Osteoblast (primary cell): ENCODE results near the gene RBBP8NL. TPM values are rescaled to one million over a fixed set of nuclear protein-coding genes. Genes with fewer than 3 reads are reported as not detected.

Experiments
- DNase-seq: peaks from one replicate; pipeline ENCODE4 v3.0.0; 2011; ENCODE audit warnings: low spot score, mixed read lengths; ENCODE audit not compliant: insufficient read length; ENCODE audit errors: missing footprints
- H2AFZ ChIP-seq: 2 replicates; pipeline ENCODE4 v1.6.0; 2011; ENCODE audit warnings: mild to moderate bottlenecking, low read length
- H3K27ac ChIP-seq: 2 replicates; pipeline ENCODE4 v1.5.1; 2011; ENCODE audit warnings: mild to moderate bottlenecking, low read depth, low read length, moderate library complexity
- H3K27me3 ChIP-seq: 2 replicates; pipeline ENCODE4 v1.6.0; 2012; ENCODE audit warnings: mild to moderate bottlenecking, control low read depth, inconsistent platforms, low read length, moderate library complexity; ENCODE audit not compliant: insufficient read depth
- H3K36me3 ChIP-seq: 2 replicates; pipeline ENCODE4 v1.5.1; 2011; ENCODE audit warnings: mild to moderate bottlenecking, low read length, control low read depth, moderate library complexity; ENCODE audit not compliant: insufficient read depth
- H3K4me1 ChIP-seq: 2 replicates; pipeline ENCODE4 v1.5.1; 2011; ENCODE audit warnings: mild to moderate bottlenecking, low read length, control low read depth, moderate library complexity; ENCODE audit not compliant: insufficient read depth
- H3K4me2 ChIP-seq: 2 replicates; pipeline ENCODE4 v1.6.0; 2011; ENCODE audit warnings: mild to moderate bottlenecking, low read length; ENCODE audit not compliant: insufficient read depth
- H3K4me3 ChIP-seq: fragments of 200-600 bp; sonication (generic); 3 replicates; pipeline ENCODE4 v1.5.1; 2012; ENCODE audit warnings: mild to moderate bottlenecking, low read length, inconsistent platforms; ENCODE audit not compliant: insufficient read depth
- H3K79me2 ChIP-seq: 2 replicates; pipeline ENCODE4 v1.6.0; 2012; ENCODE audit warnings: mild to moderate bottlenecking, low read length, control low read depth, inconsistent platforms; ENCODE audit not compliant: insufficient read depth
- H3K9me3 ChIP-seq: 2 replicates; pipeline ENCODE4 v1.5.1; 2011; ENCODE audit warnings: low read depth, low read length, control low read depth
- H4K20me1 ChIP-seq: 2 replicates; pipeline ENCODE4 v1.6.0; 2012; ENCODE audit warnings: mild to moderate bottlenecking, low read length, control low read depth; ENCODE audit not compliant: insufficient read depth
- total RNA-seq: library from RNA; depleted of rRNA; stranded (reverse); fragments of >200 nt; gene quantifications from 2 replicates; pipeline ENCODE4 v1.2.3, GENCODE V29; 2012
- TF ChIP-seq, protein P1 (sequence below): IDR thresholded peaks from 2 replicates; pipeline ENCODE4 v1.5.1; 2011; ENCODE audit warnings: mild to moderate bottlenecking, low read depth, low read length, moderate library complexity; ENCODE audit errors: extremely low read depth

Gene RBBP8NL
- total RNA-seq, 1 donor: not detected

DNA sequence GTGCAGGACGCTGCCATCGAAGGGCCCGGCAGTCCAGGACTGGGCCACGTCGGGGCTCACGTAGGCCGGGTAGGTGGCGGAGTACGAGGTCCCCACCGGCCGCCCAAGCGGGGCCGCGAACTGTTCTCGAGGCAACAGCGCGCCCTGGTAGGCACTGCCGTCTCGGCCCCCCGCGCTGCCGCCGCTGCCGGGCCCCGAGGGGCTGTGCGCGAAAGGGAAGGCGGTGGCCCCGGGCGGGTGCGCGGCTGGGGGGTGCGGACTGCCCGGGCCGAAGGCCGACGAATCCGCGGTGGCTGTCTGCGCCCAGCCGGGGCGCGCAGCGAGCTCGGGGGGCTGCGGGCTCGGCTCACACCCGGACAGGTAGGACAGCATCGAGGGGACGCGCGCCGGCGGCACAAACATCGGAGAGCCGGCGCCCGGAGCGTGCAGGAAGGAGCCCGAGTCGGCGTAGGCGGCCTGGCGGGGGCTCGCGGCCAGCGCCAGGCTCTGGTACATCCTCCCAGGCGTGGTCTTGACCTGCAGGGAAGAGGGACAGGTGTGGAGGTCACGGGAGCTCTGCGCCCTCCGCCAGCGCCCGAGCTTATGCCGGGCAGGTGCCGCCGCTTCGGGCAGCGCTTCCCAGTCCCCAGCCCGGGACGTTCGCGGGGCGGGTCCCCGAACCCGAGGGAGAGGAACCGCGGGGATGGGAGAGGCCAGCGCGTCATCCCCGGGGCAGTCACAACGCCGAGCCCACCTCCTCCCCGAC is 47.9 kb upstream of the RBBP8NL start:
- Histone ChIP-seq H3K27me3 (peaks cover 58% of the 10 kb centered on the region), H3K4me3 (no peak overlapping the region)

DNA sequence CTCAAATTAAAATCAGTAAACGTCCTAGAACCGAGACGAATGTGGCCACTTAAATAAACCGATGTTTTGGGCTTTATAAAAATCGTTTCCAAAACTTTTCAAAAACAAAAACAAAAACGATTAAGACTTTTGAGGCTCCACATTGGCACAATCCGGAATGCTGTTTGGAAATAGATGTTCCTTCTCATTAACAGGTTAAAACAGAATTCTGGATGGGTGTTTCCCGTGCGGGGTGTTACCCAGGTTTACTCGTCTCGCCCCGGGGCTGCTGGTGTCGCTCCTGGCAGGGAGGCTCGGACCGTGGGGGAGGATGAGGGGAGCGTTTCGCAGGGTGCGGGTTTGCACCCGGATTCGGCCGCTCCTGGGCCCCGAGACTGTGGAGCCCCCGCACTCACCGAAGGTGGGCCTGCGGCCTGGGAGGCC is 47.3 kb upstream of the RBBP8NL start:
- Histone ChIP-seq H2AFZ (no peak overlapping the region), H3K4me3 (no peak overlapping the region), H3K27ac (no peak overlapping the region), H3K4me2 (no peak overlapping the region), H3K79me2 (no peaks in the 10 kb centered on the region), H3K9me3 (no peaks in the 10 kb centered on the region), H3K36me3 (no peaks in the 10 kb centered on the region), H4K20me1 (no peaks in the 10 kb centered on the region), H3K4me1 (no peaks in the 10 kb centered on the region), H3K27me3 (peaks cover 61% of the 10 kb centered on the region)
- DNase-seq: no peak
- TF ChIP-seq, protein P1, sequence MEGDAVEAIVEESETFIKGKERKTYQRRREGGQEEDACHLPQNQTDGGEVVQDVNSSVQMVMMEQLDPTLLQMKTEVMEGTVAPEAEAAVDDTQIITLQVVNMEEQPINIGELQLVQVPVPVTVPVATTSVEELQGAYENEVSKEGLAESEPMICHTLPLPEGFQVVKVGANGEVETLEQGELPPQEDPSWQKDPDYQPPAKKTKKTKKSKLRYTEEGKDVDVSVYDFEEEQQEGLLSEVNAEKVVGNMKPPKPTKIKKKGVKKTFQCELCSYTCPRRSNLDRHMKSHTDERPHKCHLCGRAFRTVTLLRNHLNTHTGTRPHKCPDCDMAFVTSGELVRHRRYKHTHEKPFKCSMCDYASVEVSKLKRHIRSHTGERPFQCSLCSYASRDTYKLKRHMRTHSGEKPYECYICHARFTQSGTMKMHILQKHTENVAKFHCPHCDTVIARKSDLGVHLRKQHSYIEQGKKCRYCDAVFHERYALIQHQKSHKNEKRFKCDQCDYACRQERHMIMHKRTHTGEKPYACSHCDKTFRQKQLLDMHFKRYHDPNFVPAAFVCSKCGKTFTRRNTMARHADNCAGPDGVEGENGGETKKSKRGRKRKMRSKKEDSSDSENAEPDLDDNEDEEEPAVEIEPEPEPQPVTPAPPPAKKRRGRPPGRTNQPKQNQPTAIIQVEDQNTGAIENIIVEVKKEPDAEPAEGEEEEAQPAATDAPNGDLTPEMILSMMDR: no peak

More for the DNA sequence above, 47.9 kb upstream of the RBBP8NL start:
- Histone ChIP-seq H2AFZ (no peak overlapping the region), H3K9me3 (no peaks in the 10 kb centered on the region), H3K36me3 (no peaks in the 10 kb centered on the region), H3K4me1 (no peaks in the 10 kb centered on the region), H3K27ac (no peak overlapping the region), H3K79me2 (no peaks in the 10 kb centered on the region), H4K20me1 (no peaks in the 10 kb centered on the region), H3K4me2 (no peak overlapping the region)
- DNase-seq: no peak
- TF ChIP-seq, protein P1: no peak

DNA sequence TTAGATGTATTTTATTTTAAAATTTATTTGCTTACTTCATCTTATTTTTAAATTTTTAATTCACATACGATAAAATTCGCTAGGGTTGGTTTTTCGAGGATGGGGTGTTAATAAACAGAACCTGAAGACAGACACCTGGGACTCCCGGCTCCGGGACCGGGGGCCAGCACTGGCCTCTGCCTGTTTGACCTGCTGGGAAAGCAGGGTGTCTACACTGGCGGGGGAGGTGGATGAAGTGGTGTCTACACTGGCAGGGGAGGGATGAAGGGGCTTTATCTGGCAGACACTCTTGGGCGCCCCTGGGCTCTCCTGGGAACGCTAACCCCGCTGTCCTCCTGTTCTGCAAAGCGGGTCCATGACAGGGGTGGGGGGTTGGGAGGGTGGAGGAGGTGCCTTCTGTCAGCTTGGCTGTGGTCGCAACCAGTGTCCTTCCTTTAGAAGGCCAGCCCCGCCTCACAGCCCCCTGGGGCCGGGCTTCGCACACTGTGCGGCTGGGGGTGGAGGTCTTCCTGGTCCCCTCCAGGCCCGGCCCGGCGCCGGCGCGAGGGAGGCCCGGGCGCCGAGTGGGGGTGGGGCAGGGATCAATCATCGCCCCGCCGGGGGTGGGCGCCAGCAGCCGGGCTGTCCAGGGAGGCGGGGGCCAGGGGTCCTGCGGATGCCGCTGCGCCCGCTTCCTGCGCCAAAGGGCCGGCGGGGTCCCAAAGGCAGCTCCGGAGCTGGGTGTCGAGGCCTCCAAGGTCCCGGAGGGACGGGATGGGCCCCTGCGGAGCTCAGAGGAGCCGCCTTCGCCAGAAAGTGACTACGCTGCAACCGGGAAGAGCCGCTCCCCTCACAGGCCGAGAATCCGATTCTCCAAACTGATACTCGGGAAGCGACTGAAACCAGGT is 46.6 kb upstream of the RBBP8NL start:
- no peaks in the 10 kb centered on the region for H4K20me1 ChIP-seq
- H3K27me3 ChIP-seq: peaks cover 60% of the 10 kb centered on the region
- TF ChIP-seq, protein P1: no peak
- H3K27ac ChIP-seq: no peak overlapping the region
- H2AFZ ChIP-seq: no peak overlapping the region
- no peaks in the 10 kb centered on the region for H3K4me1 ChIP-seq
- no peaks in the 10 kb centered on the region for H3K9me3 ChIP-seq
- no peak overlapping the region for H3K4me2 ChIP-seq
- H3K4me3 ChIP-seq: no peak overlapping the region
- no peaks in the 10 kb centered on the region for H3K79me2 ChIP-seq
- H3K36me3 ChIP-seq: no peaks in the 10 kb centered on the region
- peak; percentile 83 for DNase-seq
